GM10847 (cell line): ENCODE measurements around the gene FOXJ3.

Experiments
- POLR2A ChIP-seq: IDR thresholded peaks from 2 replicates; pipeline ENCODE4 v1.6.1; 2011; ENCODE audit not compliant: insufficient read length; ENCODE audit errors: extremely low read depth

Gene FOXJ3

DNA sequence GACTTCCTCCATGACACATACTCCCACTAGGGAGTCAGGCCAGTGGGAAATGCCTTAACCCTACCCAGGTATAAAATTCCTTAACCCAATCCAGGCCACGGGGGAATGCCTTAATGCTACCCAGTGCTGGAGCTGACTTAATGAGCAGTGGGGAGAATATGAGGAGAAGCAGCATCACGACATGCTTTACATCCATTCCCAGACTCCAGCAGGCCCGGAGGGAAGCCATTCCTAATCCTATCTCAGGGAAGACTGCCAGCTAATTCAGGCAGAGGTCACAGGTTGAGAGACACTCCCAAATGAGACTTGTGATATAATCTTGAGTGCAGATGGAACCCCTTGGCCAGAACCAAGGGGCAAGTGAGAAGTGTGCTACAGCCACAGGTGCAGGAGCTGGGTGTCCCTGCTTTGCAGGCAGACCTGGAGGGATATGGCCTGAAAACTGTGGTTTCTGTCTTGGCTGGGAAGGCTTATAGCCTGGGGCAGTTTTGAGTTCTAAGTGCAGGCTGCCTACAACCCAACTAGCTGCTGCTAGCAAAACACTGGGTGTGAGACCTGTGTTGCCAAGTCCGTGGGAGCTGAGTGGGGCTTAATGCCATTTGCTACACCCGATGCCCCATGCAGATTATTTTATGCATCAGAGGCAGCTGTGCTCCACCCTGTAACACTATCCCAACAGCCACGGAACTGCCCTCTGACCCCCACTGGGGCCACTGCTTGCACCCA, 125.3 kb downstream of the FOXJ3 start:
- TF ChIP-seq POLR2A = no peak

- no peak for TF ChIP-seq POLR2A
These were observed 128.9 kb downstream of the FOXJ3 start for GRCh38 chr1:42206164-42206563.

DNA sequence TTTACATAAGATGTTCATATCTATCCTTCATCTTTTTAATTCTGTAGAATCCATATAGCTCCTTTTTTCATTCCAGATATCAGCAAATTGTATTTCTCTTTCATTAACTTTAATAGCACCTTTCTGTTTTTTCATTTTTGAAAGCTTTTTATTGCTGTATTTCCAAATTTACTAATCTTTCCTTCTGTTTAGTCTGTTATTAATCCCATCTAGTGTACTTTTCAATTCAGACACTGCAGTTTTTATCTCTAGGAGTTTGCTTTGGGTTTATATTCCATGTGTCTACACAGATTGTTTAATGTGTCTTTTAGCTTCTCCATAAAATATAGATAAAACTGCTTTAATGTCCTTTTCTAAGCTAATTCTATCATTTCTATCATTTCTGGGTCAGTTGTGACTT, 133.0 kb downstream of the FOXJ3 start:
- TF ChIP-seq POLR2A = no peak

DNA sequence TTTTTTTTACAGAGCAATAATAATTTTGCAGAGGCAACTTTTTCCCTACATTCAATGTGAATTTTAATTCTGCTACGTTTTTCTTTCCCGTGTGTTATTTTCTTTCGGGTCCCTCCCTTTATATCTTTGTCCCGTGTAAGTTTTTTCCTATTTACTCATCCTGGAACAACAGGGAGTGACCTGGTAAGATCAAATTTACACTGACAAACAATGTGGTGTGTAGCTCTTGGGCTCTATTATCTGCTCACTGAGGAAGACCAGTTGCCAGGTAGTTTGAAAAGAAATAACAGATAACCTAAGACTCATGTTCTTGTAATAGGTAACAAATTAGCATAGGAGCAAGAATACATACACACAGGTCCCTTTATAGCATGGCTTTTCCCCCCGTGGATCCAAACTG, 136.8 kb downstream of the FOXJ3 start:
- no peak for TF ChIP-seq POLR2A

DNA sequence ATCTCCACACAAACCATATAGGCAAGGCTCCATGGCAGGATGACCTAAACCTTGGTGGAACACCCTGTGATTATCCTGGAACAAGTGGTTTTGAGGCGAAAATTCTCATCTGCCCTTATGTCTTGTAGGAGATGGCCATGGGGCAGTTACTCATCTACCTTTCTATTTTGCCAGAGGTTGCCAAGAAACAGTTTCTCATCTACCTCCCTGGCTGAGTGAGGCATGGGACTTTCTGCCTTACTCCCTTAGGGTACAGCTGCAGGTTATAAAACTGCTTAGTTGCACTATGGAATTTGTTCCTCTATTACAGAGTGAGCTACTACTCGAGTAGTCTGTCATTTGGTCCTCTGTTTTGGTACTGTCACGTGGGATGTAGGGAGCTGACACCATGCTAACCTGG, 139.2 kb downstream of the FOXJ3 start:
- no peak for TF ChIP-seq POLR2A

GRCh38 chr1:42192106-42192505, 142.9 kb downstream of the FOXJ3 start:
- TF ChIP-seq POLR2A = no peak

DNA sequence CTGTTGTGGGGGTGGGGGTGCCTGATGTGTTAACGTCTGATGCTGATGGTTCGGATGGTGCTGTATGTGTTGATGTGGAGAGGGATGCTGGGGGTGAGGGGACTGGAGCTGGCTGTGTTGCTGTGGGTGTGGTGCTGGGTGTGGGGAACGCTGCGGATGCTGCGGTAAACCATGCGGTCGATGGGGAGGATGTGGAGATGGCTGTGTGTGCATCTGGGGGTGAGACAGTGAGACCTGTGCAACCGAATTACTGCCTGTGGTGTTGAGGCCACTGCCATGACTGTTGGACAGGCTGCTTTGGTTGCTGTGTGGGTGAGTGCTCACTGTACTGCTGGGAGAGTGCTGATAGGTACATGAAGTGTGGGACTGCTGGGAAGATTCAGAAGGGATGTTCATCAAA, 143.7 kb downstream of the FOXJ3 start:
- TF ChIP-seq POLR2A = no peak

GRCh38 chr1:42189931-42190853, 144.8 kb downstream of the FOXJ3 start:
- TF ChIP-seq POLR2A = no peak

GRCh38 chr1:42186152-42186551, 148.9 kb downstream of the FOXJ3 start:
- no peak for TF ChIP-seq POLR2A

DNA sequence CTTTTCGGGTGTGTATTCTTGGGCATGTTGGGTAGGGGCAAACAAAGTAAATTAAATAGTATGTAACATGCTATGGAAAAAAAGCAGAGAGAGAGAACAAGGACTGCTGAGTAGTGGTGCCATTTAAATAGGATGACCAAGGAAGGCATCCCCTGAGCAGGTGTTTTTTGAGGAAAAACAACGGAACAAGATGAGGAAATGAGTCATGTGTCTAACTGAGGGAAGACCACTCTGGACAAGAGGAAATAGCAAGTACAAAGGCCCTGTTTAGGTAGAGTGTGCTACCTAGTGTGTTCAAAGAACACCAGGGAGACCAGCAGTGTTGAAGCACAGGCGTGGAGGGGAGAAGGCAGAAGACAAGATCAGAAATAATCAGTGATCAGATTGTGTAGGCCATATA, 150.4 kb downstream of the FOXJ3 start:
- no peak for TF ChIP-seq POLR2A

- TF ChIP-seq POLR2A = no peak
These were observed 151.1 kb downstream of the FOXJ3 start for GRCh38 chr1:42183957-42184268.

DNA sequence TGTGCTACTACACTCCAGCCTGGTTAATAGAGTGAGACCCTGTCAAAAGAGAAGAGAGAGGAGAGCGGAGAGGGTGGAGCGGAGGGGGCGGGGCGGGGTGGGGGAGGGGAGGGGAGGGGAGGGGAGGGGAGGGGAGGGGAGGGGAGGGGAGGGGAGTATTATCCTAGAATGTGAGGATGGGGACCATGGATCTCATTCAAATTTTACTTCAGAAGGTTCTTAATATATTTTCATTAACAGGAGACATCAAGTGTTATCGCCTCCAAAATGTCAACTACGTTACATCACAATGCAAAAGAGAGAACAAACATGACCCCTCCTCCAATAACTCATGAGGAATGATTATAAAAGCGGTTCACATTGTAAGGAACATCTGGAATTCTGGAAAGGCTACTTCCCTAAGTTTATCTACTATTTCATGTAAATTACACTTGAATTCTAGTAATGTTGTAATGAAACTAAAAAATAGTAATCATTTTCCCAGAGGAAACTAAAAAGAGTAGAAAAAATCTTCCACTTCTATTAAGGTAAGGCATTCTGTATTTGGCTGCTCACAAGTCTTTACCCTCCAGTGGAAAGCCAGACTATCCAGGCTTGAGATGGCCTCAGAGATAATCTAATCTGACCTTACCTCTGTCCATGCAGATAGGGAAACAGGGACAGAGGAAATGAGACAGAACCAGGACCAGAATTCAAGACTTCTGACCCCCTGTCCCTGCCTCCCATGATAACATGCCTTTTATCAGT, 151.7 kb downstream of the FOXJ3 start:
- no peak for TF ChIP-seq POLR2A

DNA sequence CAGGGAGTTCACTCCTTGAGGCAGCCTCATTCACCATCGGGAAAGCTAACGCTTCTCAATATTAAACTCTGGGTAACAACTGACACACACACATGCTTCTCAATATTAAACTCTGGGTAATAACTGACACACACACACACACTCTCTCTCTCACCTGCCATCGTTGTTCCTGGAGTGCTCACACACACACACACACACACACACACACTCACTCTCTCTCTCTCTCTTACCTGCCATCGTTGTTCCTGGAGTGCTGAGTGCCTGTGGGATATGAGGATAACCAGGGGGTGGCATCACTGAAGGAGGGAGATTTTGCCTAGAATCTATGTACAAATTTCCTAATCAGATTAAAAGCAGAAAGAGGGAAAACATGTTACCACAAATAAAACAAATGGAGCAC, 153.3 kb downstream of the FOXJ3 start:
- TF ChIP-seq POLR2A = no peak

- no peak for TF ChIP-seq POLR2A
These were observed 155.1 kb downstream of the FOXJ3 start for GRCh38 chr1:42179900-42180329.

GRCh38 chr1:42179275-42179674, 155.8 kb downstream of the FOXJ3 start:
- no peak for TF ChIP-seq POLR2A

DNA sequence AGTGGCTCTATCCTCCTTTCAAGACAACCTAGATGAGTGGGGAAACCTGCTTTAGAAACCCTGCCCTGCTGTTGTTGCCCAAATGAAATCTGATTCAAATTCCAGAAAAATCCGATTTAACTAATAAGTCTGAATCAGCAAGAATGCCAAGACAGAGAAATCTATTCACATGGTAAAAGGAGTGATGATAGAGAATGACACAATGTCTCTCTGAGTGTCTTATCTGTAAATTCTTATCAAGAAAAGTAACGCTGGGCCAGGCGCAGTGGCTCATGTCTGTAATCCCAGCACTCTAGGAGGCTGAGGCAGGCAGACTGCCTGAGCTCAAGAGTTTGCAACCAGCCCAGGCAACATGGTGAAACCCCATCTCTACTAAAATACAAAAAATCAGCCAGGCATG, 156.8 kb downstream of the FOXJ3 start:
- no peak for TF ChIP-seq POLR2A
